Measurements from ENCODE around the gene TIMP2. TPM values are rescaled to one million over a fixed set of nuclear protein-coding genes. Genes with fewer than 3 reads are reported as not detected.

The TIMP2 gene
- total RNA-seq, 2 experiments from 2014 or later, result 6.2 to 7.0 TPM

- Histone ChIP-seq H3K4me3 (ENCODE audit: low read length) (no peak overlapping the region), H3K9me3 (ENCODE audit: control insufficient read depth in 1 of 2, insufficient read depth in 1 of 2, low read length in 2 of 2) (no peaks in the 10 kb centered on the region), H3K4me1 (ENCODE audit: insufficient read depth, low read length) (peaks cover 52% of the 10 kb centered on the region), H3K27ac (ENCODE audit: low read depth in 1 of 2, low read length in 2 of 2) (peak overlapping the region in 1 of 2 donors; percentile 64), H3K36me3 (ENCODE audit: insufficient read depth, low read length) (peaks cover 82% of the 10 kb centered on the region), H3K27me3 (ENCODE audit: control insufficient read depth in 1 of 2, insufficient read depth in 2 of 2, low read length in 2 of 2) (no peaks in the 10 kb centered on the region)
- H3K27ac Mint-ChIP-seq, result peak overlapping the region; percentile 95
- DNase-seq, result peak in 9 of 14 experiments; percentile 27 to 87 (median 66)
- H3K9me3 Mint-ChIP-seq, result no peaks in the 10 kb centered on the region
- H3K27me3 Mint-ChIP-seq, result no peaks in the 10 kb centered on the region
- H3K36me3 Mint-ChIP-seq (ENCODE audit: low read depth), result peaks cover 93% of the 10 kb centered on the region
- intact Hi-C loops (cut with DNase I, micrococcal nuclease), result loop anchor here (1.0 to 10.0 kb wide), 3 partner anchors 11 to 312 kb away; partner anchors contain the start of gene USP36 (in 2 of the 2)
- H3K4me1 Mint-ChIP-seq (ENCODE audit: low read depth), result peaks cover 63% of the 10 kb centered on the region
- TF ChIP-seq CTCF (IDR thresholded peaks at IDR 0.05), result peak; percentile 47
- ATAC-seq (ENCODE audit: poor library complexity), result peak; percentile 71
- CTCF ChIA-PET, result interaction anchor here (0.6 to 3.5 kb wide), 7 partner anchors 13 to 98 kb away, joined by 3 to 10 read pairs (median 3); no protein-coding TSS in a partner anchor
- POLR2A ChIA-PET, result interaction anchor here (0.7 to 6.5 kb wide), 13 partner anchors 13 to 97 kb away, joined by 3 to 58 read pairs (median 6); partner anchors contain the start of gene USP36
- peak overlapping the region; percentile 84 for H3K4me3 Mint-ChIP-seq
Measured at GRCh38 chr17:78806451-78806850, 118.7 kb downstream of the TIMP2 start.

- Mint-ChIP-seq H3K4me1 (ENCODE audit: low read depth) (peaks cover 66% of the 10 kb centered on the region), H3K4me3 (peak overlapping the region; percentile 81), H3K27me3 (no peaks in the 10 kb centered on the region), H3K9me3 (no peaks in the 10 kb centered on the region), H3K36me3 (ENCODE audit: low read depth) (peaks cover 91% of the 10 kb centered on the region), H3K27ac (peak overlapping the region; percentile 95)
- Histone ChIP-seq H3K27ac (ENCODE audit: low read depth in 1 of 2, low read length in 2 of 2) (peak overlapping the region in 1 of 2 donors; percentile 56), H3K4me1 (ENCODE audit: insufficient read depth, low read length) (peaks cover 55% of the 10 kb centered on the region), H3K36me3 (ENCODE audit: insufficient read depth, low read length) (peaks cover 77% of the 10 kb centered on the region), H3K27me3 (ENCODE audit: control insufficient read depth in 1 of 2, insufficient read depth in 2 of 2, low read length in 2 of 2) (no peaks in the 10 kb centered on the region), H3K4me3 (ENCODE audit: low read length) (no peak overlapping the region), H3K9me3 (ENCODE audit: control insufficient read depth in 1 of 2, insufficient read depth in 1 of 2, low read length in 2 of 2) (no peaks in the 10 kb centered on the region)
- intact Hi-C loops (cut with DNase I, micrococcal nuclease), result loop anchor here (2.0 to 10.0 kb wide), 4 partner anchors 20 to 310 kb away; partner anchors contain the start of gene USP36 (in 2 of the 2)
- peak; percentile 62 for ATAC-seq (ENCODE audit: poor library complexity)
- ChIA-PET POLR2A (interaction anchor here (0.9 to 6.5 kb wide), 14 partner anchors 14 to 92 kb away, joined by 3 to 58 read pairs (median 6); partner anchors contain the start of genes CYTH1 and USP36), CTCF (interaction anchor here (0.8 to 3.5 kb wide), 5 partner anchors 13 to 97 kb away, joined by 3 to 11 read pairs (median 6); no protein-coding TSS in a partner anchor)
- DNase-seq, result peak; percentile 39 to 85 (median 70)
- TF ChIP-seq CTCF (IDR thresholded peaks at IDR 0.05), result no peak
Measured at GRCh38 chr17:78805301-78805700, 119.9 kb downstream of the TIMP2 start.

GRCh38 chr17:78804777-78805176, 120.4 kb downstream of the TIMP2 start:
- Mint-ChIP-seq H3K9me3 (no peaks in the 10 kb centered on the region), H3K4me3 (peak overlapping the region; percentile 81), H3K4me1 (ENCODE audit: low read depth) (peaks cover 70% of the 10 kb centered on the region), H3K27ac (peak overlapping the region; percentile 95), H3K27me3 (no peaks in the 10 kb centered on the region), H3K36me3 (ENCODE audit: low read depth) (peaks cover 91% of the 10 kb centered on the region)
- H3K27ac ChIP-seq (ENCODE audit: low read depth in 1 of 2, low read length in 2 of 2), result peak overlapping the region in 1 of 2 donors; percentile 56
- intact Hi-C loops (cut with DNase I, micrococcal nuclease), result loop anchor here (2.0 to 10.0 kb wide), 4 partner anchors 20 to 310 kb away; partner anchors contain the start of gene USP36 (in 2 of the 2)
- TF ChIP-seq CTCF (IDR thresholded peaks at IDR 0.05), result no peak
- H3K27me3 ChIP-seq (ENCODE audit: control insufficient read depth in 1 of 2, insufficient read depth in 2 of 2, low read length in 2 of 2), result no peaks in the 10 kb centered on the region
- no peak for ATAC-seq (ENCODE audit: poor library complexity)
- no peaks in the 10 kb centered on the region for H3K9me3 ChIP-seq (ENCODE audit: control insufficient read depth in 1 of 2, insufficient read depth in 1 of 2, low read length in 2 of 2)
- ChIA-PET CTCF (interaction anchor here (0.6 to 3.5 kb wide), 9 partner anchors 13 to 810 kb away, joined by 3 to 11 read pairs (median 3); no protein-coding TSS in a partner anchor), POLR2A (interaction anchor here (1.1 to 6.5 kb wide), 13 partner anchors 14 to 76 kb away, joined by 3 to 58 read pairs (median 7); partner anchors contain the start of genes CYTH1 and USP36)
- peaks cover 56% of the 10 kb centered on the region for H3K4me1 ChIP-seq (ENCODE audit: insufficient read depth, low read length)
- H3K36me3 ChIP-seq (ENCODE audit: insufficient read depth, low read length), result peaks cover 77% of the 10 kb centered on the region
- peak in 3 of 14 experiments; percentile 47 to 60 (median 51) for DNase-seq
- H3K4me3 ChIP-seq (ENCODE audit: low read length), result no peak overlapping the region
